A673 (cell line): Measurements from ENCODE around the gene RAB22A. TPM values are rescaled to one million over a fixed set of nuclear protein-coding genes. Genes with fewer than 3 reads are reported as not detected.

Source experiments
- BruUV-seq: library from RNA; stranded (reverse); fragments of 400-500 nt; replicated peaks from 2 replicates; lab custom pipeline; 2021; lab: Mats Ljungman, UMichigan
- CTCF ChIA-PET: fragments of 300-600 bp; sonication (Branson Sonifier 250); formaldehyde crosslinking; loops from one replicate; lab custom pipeline; 2022; ENCODE audit warnings: antibody characterized with exemption; lab: Charles Lee
- POLR2A ChIA-PET: fragments of 300-600 bp; sonication (Branson Sonifier 250); formaldehyde crosslinking; loops from one replicate; lab custom pipeline; 2022; ENCODE audit warnings: antibody characterized with exemption; ENCODE audit not compliant: low non-redundant PET; lab: Charles Lee
- DNase-seq: peaks from one replicate; pipeline ENCODE4 v3.0.0-alpha.2; 2015; ENCODE audit warnings: low spot score
- H3K27ac ChIP-seq: fragments of 200-600 bp; sonication (generic); 2 replicates; pipeline ENCODE4 v1.5.1; 2016; ENCODE audit warnings: mixed run types, low read depth, mild to moderate bottlenecking, mixed read lengths, antibody characterized with exemption, low read length; ENCODE audit not compliant: poor library complexity, severe bottlenecking
- H3K27me3 ChIP-seq: fragments of 200-600 bp; sonication (generic); replicated peaks from 2 replicates; pipeline ENCODE4 v1.6.1; 2017; ENCODE audit warnings: mixed run types, low read depth, mild to moderate bottlenecking, mixed read lengths, antibody characterized with exemption, low read length; ENCODE audit not compliant: insufficient read depth, poor library complexity
- H3K36me3 ChIP-seq: fragments of 200-600 bp; sonication (generic); 2 replicates; pipeline ENCODE4 v1.6.1; 2016; ENCODE audit warnings: mixed run types, mild to moderate bottlenecking, mixed read lengths, antibody characterized with exemption, low read length; ENCODE audit not compliant: insufficient read depth, poor library complexity, severe bottlenecking
- H3K4me1 ChIP-seq: fragments of 200-600 bp; sonication (generic); 2 replicates; pipeline ENCODE4 v1.6.1; 2017; ENCODE audit warnings: mixed run types, mild to moderate bottlenecking, mixed read lengths, antibody characterized with exemption, low read length; ENCODE audit not compliant: insufficient read depth, poor library complexity, severe bottlenecking
- H3K4me3 ChIP-seq: fragments of 200-600 bp; sonication (generic); 2 replicates; pipeline ENCODE4 v1.5.1; 2016; ENCODE audit warnings: low read depth, mixed run types, mild to moderate bottlenecking, mixed read lengths, low read length; ENCODE audit not compliant: poor library complexity, severe bottlenecking
- H3K9me3 ChIP-seq: fragments of 200-600 bp; sonication (generic); 2 replicates; pipeline ENCODE4 v1.6.1; 2016; ENCODE audit warnings: mixed run types, low read depth, mild to moderate bottlenecking, mixed read lengths, antibody characterized with exemption, low read length; ENCODE audit not compliant: poor library complexity, severe bottlenecking
- CTCF ChIP-seq: fragments of 300-800, 200-600 bp; sonication (generic); conservative IDR thresholded peaks from 2 replicates; pipeline ENCODE4 v1.5.1; 2017; ENCODE audit warnings: low read depth, mild to moderate bottlenecking, antibody characterized with exemption, low read length, moderate library complexity, mixed read lengths
- EZH2 ChIP-seq: fragments of 200-600 bp; sonication (generic); IDR thresholded peaks from 2 replicates; pipeline ENCODE4 v1.6.1; 2017; ENCODE audit warnings: borderline replicate concordance, low read depth, mild to moderate bottlenecking, mixed read lengths, antibody characterized with exemption, low read length; ENCODE audit not compliant: poor library complexity, severe bottlenecking
- intact Hi-C: fragments of 100-400 bp; cut with micrococcal nuclease; formaldehyde crosslinking; loops from one replicate; pipeline ENCODE4 v1.10.0; 2022; ENCODE audit not compliant: unreplicated experiment
- total RNA-seq: library from RNA; stranded (reverse); gene quantifications from 2 replicates; pipeline ENCODE4 v1.2.3, GENCODE V29; 2021

Gene RAB22A
- total RNA-seq, 1 experiment from 2014 or later = 14.6 TPM

DNA sequence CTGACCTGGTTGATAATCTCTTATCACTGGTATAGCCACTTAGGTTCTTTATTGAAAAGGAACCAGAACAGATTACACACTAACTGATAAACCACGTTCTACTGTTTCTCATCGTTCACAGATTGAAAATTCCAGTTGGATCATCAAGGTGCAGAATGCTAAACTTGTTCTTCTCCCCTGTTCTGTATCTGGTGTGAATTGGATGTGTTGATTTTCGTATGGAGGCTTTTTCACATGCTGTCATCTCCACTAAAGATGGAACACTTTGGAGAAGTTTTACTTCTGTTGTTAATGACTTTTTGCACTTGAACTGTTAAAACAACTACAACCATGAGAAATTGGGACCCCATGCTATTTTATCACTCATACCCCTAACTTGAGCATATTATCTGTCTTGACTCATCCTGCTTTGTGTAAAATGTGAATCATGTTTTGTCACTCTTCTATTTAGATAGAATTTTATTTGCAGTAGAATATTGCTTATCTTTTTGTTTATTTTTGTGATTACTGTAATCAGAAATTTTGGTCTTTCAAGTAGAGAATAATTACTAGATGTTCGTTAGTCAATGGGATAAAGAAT lies 97.0 kb downstream of the RAB22A start:
- ChIA-PET POLR2A (no interaction called here), CTCF (no interaction called here)
- Histone ChIP-seq H3K27ac (peak overlapping the region; percentile 73), H3K4me3 (no peak overlapping the region), H3K4me1 (peaks cover 40% of the 10 kb centered on the region), H3K9me3 (no peaks in the 10 kb centered on the region), H3K36me3 (no peaks in the 10 kb centered on the region), H3K27me3 (no peaks in the 10 kb centered on the region)
- TF ChIP-seq EZH2 (no peak), CTCF (no peak)
- peak; percentile 53 for DNase-seq
- intact Hi-C loops = no loop called here
- no TSS peak for BruUV-seq

GRCh38 chr20:58407201-58407873 lies 97.8 kb downstream of the RAB22A start:
- POLR2A ChIA-PET = no interaction called here
- intact Hi-C loops = no loop called here

DNA sequence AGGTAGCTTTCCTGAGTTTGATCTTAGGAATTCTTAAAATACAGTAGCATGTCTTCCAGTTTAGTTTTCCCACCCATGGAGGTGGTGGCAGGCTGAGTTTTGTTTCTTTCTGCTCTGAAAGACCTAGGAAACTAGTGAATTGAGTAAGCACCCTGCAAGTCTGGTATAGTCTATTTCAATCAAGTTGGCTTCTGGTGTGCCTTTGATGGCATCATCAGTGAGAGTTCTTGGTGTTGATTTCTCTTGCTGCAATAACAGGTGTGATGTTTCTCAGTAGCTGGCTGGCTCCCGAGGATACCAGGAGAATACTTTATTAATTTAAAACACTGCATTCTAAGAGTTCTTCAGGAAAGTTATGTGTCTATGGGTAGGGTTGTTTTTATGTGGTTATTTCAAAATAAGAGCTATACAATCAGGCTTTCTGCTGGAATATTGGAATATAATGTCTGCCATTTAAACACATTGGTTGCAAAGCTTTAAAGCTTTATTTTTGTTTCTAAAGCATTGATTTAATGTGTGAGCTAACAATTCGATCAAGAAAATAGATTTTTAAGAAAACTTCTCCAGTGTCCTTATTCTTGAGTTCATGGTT lies 98.5 kb downstream of the RAB22A start:
- TF ChIP-seq EZH2 = no peak
- TF ChIP-seq CTCF = no peak
- TSS peak; percentile 27 for BruUV-seq
- no peaks in the 10 kb centered on the region for H3K36me3 ChIP-seq
- CTCF ChIA-PET = no interaction called here
- H3K4me3 ChIP-seq = no peak overlapping the region
- H3K4me1 ChIP-seq = peaks cover 40% of the 10 kb centered on the region
- H3K27ac ChIP-seq = peak overlapping the region; percentile 73
- H3K9me3 ChIP-seq = no peaks in the 10 kb centered on the region
- DNase-seq = no peak
- intact Hi-C loops = no loop called here
- H3K27me3 ChIP-seq = no peaks in the 10 kb centered on the region
- POLR2A ChIA-PET = no interaction called here

More at GRCh38 chr20:58407201-58407873, 97.8 kb downstream of the RAB22A start:
- H3K36me3 ChIP-seq = no peaks in the 10 kb centered on the region
- H3K4me1 ChIP-seq = peaks cover 40% of the 10 kb centered on the region
- TF ChIP-seq CTCF (no peak), EZH2 (no peak)
- CTCF ChIA-PET = no interaction called here
- DNase-seq = peak; percentile 79
- H3K27me3 ChIP-seq = no peaks in the 10 kb centered on the region
- no peak overlapping the region for H3K4me3 ChIP-seq
- no peaks in the 10 kb centered on the region for H3K9me3 ChIP-seq
- H3K27ac ChIP-seq = peak overlapping the region; percentile 73
- BruUV-seq = no TSS peak
